ENCODE results near the gene NUAK1.

DNA sequence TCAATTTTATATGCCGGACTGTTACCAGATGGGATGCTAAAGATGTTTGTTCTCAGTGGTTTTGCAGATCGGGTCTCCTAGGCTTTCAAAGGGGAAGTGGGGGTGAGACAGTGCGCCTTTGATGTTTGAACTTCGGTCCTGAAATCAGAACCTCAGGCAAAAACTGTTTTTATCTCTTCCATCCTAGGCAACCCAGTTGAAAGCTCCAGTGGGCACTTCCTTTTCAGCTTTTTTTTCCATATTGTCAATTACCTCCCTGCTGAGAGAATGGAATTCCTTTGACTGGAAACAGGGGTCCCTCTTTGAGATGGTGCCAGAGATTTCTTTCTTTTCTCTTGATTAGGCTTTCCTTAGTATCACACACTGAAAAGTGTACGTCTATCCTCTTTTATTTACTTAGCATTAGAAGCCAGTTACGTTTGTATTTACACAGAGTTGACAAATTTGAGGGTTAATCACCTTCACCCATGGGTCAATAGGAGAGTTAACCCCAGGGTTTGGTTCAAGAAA, 40.0 kb downstream of the NUAK1 start:
- TF ChIP-seq EZH2 (IDR thresholded peaks at IDR 0.05; ENCODE audit: borderline replicate concordance, low read depth, low read length, poor library complexity, severe bottlenecking): no peak
- TF ChIP-seq, protein P1, sequence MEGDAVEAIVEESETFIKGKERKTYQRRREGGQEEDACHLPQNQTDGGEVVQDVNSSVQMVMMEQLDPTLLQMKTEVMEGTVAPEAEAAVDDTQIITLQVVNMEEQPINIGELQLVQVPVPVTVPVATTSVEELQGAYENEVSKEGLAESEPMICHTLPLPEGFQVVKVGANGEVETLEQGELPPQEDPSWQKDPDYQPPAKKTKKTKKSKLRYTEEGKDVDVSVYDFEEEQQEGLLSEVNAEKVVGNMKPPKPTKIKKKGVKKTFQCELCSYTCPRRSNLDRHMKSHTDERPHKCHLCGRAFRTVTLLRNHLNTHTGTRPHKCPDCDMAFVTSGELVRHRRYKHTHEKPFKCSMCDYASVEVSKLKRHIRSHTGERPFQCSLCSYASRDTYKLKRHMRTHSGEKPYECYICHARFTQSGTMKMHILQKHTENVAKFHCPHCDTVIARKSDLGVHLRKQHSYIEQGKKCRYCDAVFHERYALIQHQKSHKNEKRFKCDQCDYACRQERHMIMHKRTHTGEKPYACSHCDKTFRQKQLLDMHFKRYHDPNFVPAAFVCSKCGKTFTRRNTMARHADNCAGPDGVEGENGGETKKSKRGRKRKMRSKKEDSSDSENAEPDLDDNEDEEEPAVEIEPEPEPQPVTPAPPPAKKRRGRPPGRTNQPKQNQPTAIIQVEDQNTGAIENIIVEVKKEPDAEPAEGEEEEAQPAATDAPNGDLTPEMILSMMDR (conservative IDR thresholded peaks at IDR 0.05; ENCODE audit: low read depth, low read length): no peak
